Measurements from ENCODE around the gene EXOSC9. TPM values are rescaled to one million over a fixed set of nuclear protein-coding genes. Genes with fewer than 3 reads are reported as not detected.

EXOSC9 gene
- total and polyA plus RNA-seq, 2 donors (not counting 1 experiment from before 2014, with no cell fraction given) = 15.5 to 33.8 TPM

- H3K9me3 ChIP-seq (ENCODE audit: control insufficient read depth, insufficient read depth, low read depth, low read length) = no peaks in the 10 kb centered on the region
- no peak for DNase-seq (ENCODE audit: low read depth in 2 of 2)
- no peak overlapping the region for H3K27ac ChIP-seq (ENCODE audit: insufficient read depth, low read length)
- H3K4me1 ChIP-seq (ENCODE audit: control insufficient read depth, extremely low read depth, insufficient read depth, low read length) = no peaks in the 10 kb centered on the region
- no peak overlapping the region for H3K4me2 ChIP-seq (ENCODE audit: extremely low read depth, insufficient read depth, low read length)
- H3K36me3 ChIP-seq (ENCODE audit: control insufficient read depth, insufficient read depth, low read length) = no peaks in the 10 kb centered on the region
- H3K79me2 ChIP-seq (ENCODE audit: control insufficient read depth, insufficient read depth, low read length) = no peaks in the 10 kb centered on the region
- H4K20me1 ChIP-seq (ENCODE audit: control insufficient read depth, extremely low read depth, insufficient read depth, low read length) = no peaks in the 10 kb centered on the region
- H2AFZ ChIP-seq (ENCODE audit: low read length) = no peak overlapping the region
- H3K27me3 ChIP-seq (ENCODE audit: control insufficient read depth, insufficient read depth, low read length) = no peaks in the 10 kb centered on the region
- no peak overlapping the region for H3K9ac ChIP-seq (ENCODE audit: insufficient read depth, low read length)
- no peak overlapping the region for H3K4me3 ChIP-seq (replicated peaks in 1 of 4; ENCODE audit: control extremely low read depth in 1 of 4, insufficient read depth in 1 of 4, low read depth in 3 of 4, low read length in 4 of 4)
- TF ChIP-seq CTCF (conservative IDR thresholded peaks at IDR 0.05 in 1 of 2, IDR thresholded peaks at IDR 0.05 in 1 of 2; ENCODE audit: low read depth in 1 of 2, low read length in 2 of 2) (no peak), EZH2 (IDR thresholded peaks at IDR 0.05; ENCODE audit: low read length, missing control alignments) (no peak)
These were observed 28.4 kb downstream of the EXOSC9 start for GRCh38 chr4:121829511-121829910.

GRCh38 chr4:121838136-121838535 lies 37.0 kb downstream of the EXOSC9 start:
- no peak for DNase-seq (ENCODE audit: low read depth in 2 of 2)
- Histone ChIP-seq H3K4me3 (replicated peaks in 1 of 4; ENCODE audit: control extremely low read depth in 1 of 4, insufficient read depth in 1 of 4, low read depth in 3 of 4, low read length in 4 of 4) (no peak overlapping the region), H3K4me2 (ENCODE audit: extremely low read depth, insufficient read depth, low read length) (no peak overlapping the region), H3K9me3 (ENCODE audit: control insufficient read depth, insufficient read depth, low read depth, low read length) (no peaks in the 10 kb centered on the region), H3K79me2 (ENCODE audit: control insufficient read depth, insufficient read depth, low read length) (no peaks in the 10 kb centered on the region), H2AFZ (ENCODE audit: low read length) (no peak overlapping the region), H3K36me3 (ENCODE audit: control insufficient read depth, insufficient read depth, low read length) (no peaks in the 10 kb centered on the region), H4K20me1 (ENCODE audit: control insufficient read depth, extremely low read depth, insufficient read depth, low read length) (no peaks in the 10 kb centered on the region), H3K27me3 (ENCODE audit: control insufficient read depth, insufficient read depth, low read length) (no peaks in the 10 kb centered on the region), H3K9ac (ENCODE audit: insufficient read depth, low read length) (no peak overlapping the region), H3K27ac (ENCODE audit: insufficient read depth, low read length) (no peak overlapping the region), H3K4me1 (ENCODE audit: control insufficient read depth, extremely low read depth, insufficient read depth, low read length) (no peaks in the 10 kb centered on the region)
- TF ChIP-seq EZH2 (IDR thresholded peaks at IDR 0.05; ENCODE audit: low read length, missing control alignments) (no peak), CTCF (conservative IDR thresholded peaks at IDR 0.05 in 1 of 2, IDR thresholded peaks at IDR 0.05 in 1 of 2; ENCODE audit: low read depth in 1 of 2, low read length in 2 of 2) (no peak)

- no peak overlapping the region for H3K4me3 ChIP-seq (replicated peaks in 1 of 4; ENCODE audit: control extremely low read depth in 1 of 4, insufficient read depth in 1 of 4, low read depth in 3 of 4, low read length in 4 of 4)
- no peak overlapping the region for H3K27ac ChIP-seq (ENCODE audit: insufficient read depth, low read length)
- peaks cover 4% of the 10 kb centered on the region for H3K36me3 ChIP-seq (ENCODE audit: control insufficient read depth, insufficient read depth, low read length)
- H3K9ac ChIP-seq (ENCODE audit: insufficient read depth, low read length) = no peak overlapping the region
- no peaks in the 10 kb centered on the region for H3K79me2 ChIP-seq (ENCODE audit: control insufficient read depth, insufficient read depth, low read length)
- no peak overlapping the region for H3K4me2 ChIP-seq (ENCODE audit: extremely low read depth, insufficient read depth, low read length)
- no peaks in the 10 kb centered on the region for H3K4me1 ChIP-seq (ENCODE audit: control insufficient read depth, extremely low read depth, insufficient read depth, low read length)
- TF ChIP-seq CTCF (conservative IDR thresholded peaks at IDR 0.05 in 1 of 2, IDR thresholded peaks at IDR 0.05 in 1 of 2; ENCODE audit: low read depth in 1 of 2, low read length in 2 of 2) = no peak
- no peak for TF ChIP-seq EZH2 (IDR thresholded peaks at IDR 0.05; ENCODE audit: low read length, missing control alignments)
- DNase-seq (ENCODE audit: low read depth in 2 of 2) = no peak
- H2AFZ ChIP-seq (ENCODE audit: low read length) = no peak overlapping the region
- no peaks in the 10 kb centered on the region for H3K27me3 ChIP-seq (ENCODE audit: control insufficient read depth, insufficient read depth, low read length)
- H3K9me3 ChIP-seq (ENCODE audit: control insufficient read depth, insufficient read depth, low read depth, low read length) = no peaks in the 10 kb centered on the region
- no peaks in the 10 kb centered on the region for H4K20me1 ChIP-seq (ENCODE audit: control insufficient read depth, extremely low read depth, insufficient read depth, low read length)
These were observed 41.7 kb downstream of the EXOSC9 start for GRCh38 chr4:121842862-121843261.

Data from fibroblast of lung (primary cell).